Psoas muscle (tissue), 8 donors: ENCODE data around the gene EBLN1. TPM values are rescaled to one million over a fixed set of nuclear protein-coding genes. Genes with fewer than 3 reads are reported as not detected.

ENCODE experiments used
- ATAC-seq, 4 donors: fragments of 200-7000 bp; cut with Tn5 transposase; one replicate each; pipeline ENCODE4 v1.9.1; 2020; ENCODE audit warnings: moderate library complexity in 3 of 4, mild to moderate bottlenecking in 2 of 4
- DNase-seq, 2 donors: peaks; one replicate each; pipeline ENCODE4 v3.0.0-alpha.2; 2020
- H3K27ac ChIP-seq: fragments of 200-600 bp; one replicate; pipeline ENCODE4 v1.8.0; 2022
- H3K27me3 ChIP-seq, 3 donors: fragments of 200-600 bp in 1 of 3; one replicate each; pipeline versions ENCODE4 v1.6.1 to v1.8.0; 2013 to 2022; ENCODE audit warnings: low read length in 2 of 3, mild to moderate bottlenecking in 2 of 3, moderate library complexity in 1 of 3; ENCODE audit not compliant: insufficient read depth in 3 of 3
- H3K36me3 ChIP-seq, 2 donors: fragments of 200-600 bp in 1 of 2; one replicate each; pipeline versions ENCODE4 v1.6.1 to v1.8.0; 2013 to 2022; ENCODE audit warnings: low read depth in 1 of 2, mild to moderate bottlenecking in 1 of 2, moderate library complexity in 1 of 2; ENCODE audit not compliant: insufficient read depth in 1 of 2
- H3K4me1 ChIP-seq: fragments of 200-600 bp; one replicate; pipeline ENCODE4 v1.8.0; 2022
- H3K4me3 ChIP-seq: fragments of 200-600 bp; one replicate; pipeline ENCODE4 v1.8.0; 2022; ENCODE audit warnings: mild to moderate bottlenecking
- H3K9me3 ChIP-seq: fragments of 200-600 bp; one replicate; pipeline ENCODE4 v1.8.0; 2022
- WGBS, 3 donors: extraction: QIAGEN DNeasy Blood & Tissue Kit; methylation state at CpG; one replicate each; pipeline versions ENCODE4 v1.1.6 to v1.1.7; 2013; 5-methylcytosine and 5-hydroxymethylcytosine counted together
- intact Hi-C, 2 donors: fragments of 100-400 bp; cut with DNase I; formaldehyde crosslinking; loops; one replicate each; pipeline versions ENCODE4 v1.11.0 to v1.14.2; 2022
- polyA plus RNA-seq, 3 donors: library from polyadenylated mRNA; stranded (reverse); fragments of 200-250 nt; gene quantifications; one replicate each; pipeline ENCODE4 v1.2.3, GENCODE V29; 2013
- total RNA-seq, 4 donors: library from RNA; stranded (reverse); fragmentation: NEBNext Ultra II Directional in 2 of 4; extraction: Animal tissue kit (Norgen Biotek cat#: 25700) in 2 of 4; gene quantifications; one replicate each; pipeline versions ENCODE4 v1.2.1 to v1.2.4, GENCODE V29; 2021 to 2023
- TF ChIP-seq, protein P1 (sequence below): fragments of 200-600 bp; IDR thresholded peaks from one replicate; pipeline ENCODE4 v1.8.0; 2022; ENCODE audit warnings: antibody characterized with exemption
- donor health status: healthy with polysubstance abuse.
- donor health status: DM: no; HTN: no; CAD: no; lungs with moderate emphysema.
- donor health status: Bipolar disorder and iron deficiency.
- donor health status: healthy.
- donor health status: DM: yes; HTN: yes; CAD: no.
- donor health status: DM: no; HTN: no; CAD: no.
- donor health status: DM: no; HTN: no; CAD: no.
- donor health status: DM: yes; HTN: yes; CAD: no.

The EBLN1 gene
- total and polyA plus RNA-seq, 7 donors = not detected

DNA sequence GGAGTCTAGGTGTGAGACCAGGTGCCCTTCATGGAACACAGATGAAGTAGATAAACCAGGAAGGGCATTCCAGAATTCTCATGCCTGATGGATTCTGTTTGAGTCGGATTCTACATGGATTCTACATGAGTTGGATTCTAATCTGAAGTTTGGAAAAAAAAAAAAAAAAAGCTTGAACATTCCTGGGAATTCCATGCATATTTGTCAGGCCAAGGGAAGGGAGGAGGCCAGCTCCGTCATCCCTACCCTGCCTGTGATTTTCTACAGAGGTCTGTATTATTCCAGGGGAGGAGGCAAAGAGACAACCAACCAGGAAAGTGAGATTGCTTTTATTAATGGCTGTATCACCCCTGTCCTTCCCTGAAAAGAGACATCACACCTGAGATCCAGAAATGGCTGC lies 27.8 kb upstream of the EBLN1 start:
- WGBS, 3 donors = 50 to 71% (median 60%) methylated on average over 2 of the region's 2 CpGs
- no peaks in the 10 kb centered on the region for H3K36me3 ChIP-seq
- ATAC-seq = no peak
- H3K27me3 ChIP-seq = no peaks in the 10 kb centered on the region
- H3K4me3 ChIP-seq = no peak overlapping the region
- DNase-seq = no peak
- TF ChIP-seq, protein P1, sequence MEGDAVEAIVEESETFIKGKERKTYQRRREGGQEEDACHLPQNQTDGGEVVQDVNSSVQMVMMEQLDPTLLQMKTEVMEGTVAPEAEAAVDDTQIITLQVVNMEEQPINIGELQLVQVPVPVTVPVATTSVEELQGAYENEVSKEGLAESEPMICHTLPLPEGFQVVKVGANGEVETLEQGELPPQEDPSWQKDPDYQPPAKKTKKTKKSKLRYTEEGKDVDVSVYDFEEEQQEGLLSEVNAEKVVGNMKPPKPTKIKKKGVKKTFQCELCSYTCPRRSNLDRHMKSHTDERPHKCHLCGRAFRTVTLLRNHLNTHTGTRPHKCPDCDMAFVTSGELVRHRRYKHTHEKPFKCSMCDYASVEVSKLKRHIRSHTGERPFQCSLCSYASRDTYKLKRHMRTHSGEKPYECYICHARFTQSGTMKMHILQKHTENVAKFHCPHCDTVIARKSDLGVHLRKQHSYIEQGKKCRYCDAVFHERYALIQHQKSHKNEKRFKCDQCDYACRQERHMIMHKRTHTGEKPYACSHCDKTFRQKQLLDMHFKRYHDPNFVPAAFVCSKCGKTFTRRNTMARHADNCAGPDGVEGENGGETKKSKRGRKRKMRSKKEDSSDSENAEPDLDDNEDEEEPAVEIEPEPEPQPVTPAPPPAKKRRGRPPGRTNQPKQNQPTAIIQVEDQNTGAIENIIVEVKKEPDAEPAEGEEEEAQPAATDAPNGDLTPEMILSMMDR = no peak
- no peak overlapping the region for H3K27ac ChIP-seq
- H3K9me3 ChIP-seq = no peaks in the 10 kb centered on the region
- H3K4me1 ChIP-seq = peaks cover 1% of the 10 kb centered on the region
- intact Hi-C loops = loop anchor here in 1 of 2 donors (10.0 kb wide), 1 partner anchor 741 kb away; no protein-coding TSS in a partner anchor

DNA sequence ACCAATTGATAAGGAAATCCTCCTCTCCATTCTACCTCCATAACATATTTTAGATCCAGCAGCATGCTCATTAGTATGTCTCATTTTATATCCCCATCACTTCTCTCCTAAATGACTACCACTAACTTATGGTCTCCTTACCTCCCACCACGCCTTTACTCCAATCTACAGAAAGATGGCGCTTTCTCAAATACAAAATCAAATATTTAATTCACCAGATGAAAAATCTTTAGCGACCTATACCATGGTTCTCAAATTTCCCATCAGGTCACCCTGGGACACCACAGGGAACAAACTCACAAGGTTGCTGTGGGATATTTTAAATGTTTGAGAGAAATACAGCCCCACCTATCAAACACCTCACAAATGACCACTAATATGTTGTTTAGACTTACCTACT lies 27.0 kb upstream of the EBLN1 start:
- Histone ChIP-seq H3K4me1 (no peaks in the 10 kb centered on the region), H3K4me3 (no peak overlapping the region), H3K36me3 (no peaks in the 10 kb centered on the region), H3K27me3 (no peaks in the 10 kb centered on the region), H3K9me3 (no peaks in the 10 kb centered on the region), H3K27ac (no peak overlapping the region)
- intact Hi-C loops = loop anchor here in 1 of 2 donors (10.0 kb wide), 1 partner anchor 740 kb away; no protein-coding TSS in a partner anchor
- DNase-seq (no peak), ATAC-seq (no peak)
- TF ChIP-seq, protein P1 = no peak
- WGBS, 3 donors = 79 to 85% (median 80%) methylated on average over 3 of the region's 3 CpGs

DNA sequence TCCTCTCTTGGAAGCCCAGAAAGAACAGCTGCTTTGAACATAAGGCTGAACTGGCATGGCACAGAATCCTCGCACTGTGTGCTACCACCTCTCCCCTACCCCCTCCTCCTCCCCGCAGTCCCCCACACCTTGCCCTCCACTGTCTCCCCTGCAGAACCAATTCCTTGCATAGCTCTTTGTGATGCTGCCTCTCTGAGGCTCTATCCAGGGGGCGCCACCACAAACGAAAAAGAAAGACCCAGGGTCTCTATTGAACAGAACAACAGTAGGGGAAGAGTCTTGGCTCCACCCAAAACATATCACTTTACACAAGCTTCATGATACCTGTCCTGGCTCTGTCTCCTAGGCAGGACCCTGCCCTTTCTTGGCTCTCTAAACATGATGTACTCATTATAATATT lies 26.2 kb upstream of the EBLN1 start:
- Histone ChIP-seq H3K4me3 (no peak overlapping the region), H3K27me3 (no peaks in the 10 kb centered on the region), H3K4me1 (no peaks in the 10 kb centered on the region), H3K27ac (no peak overlapping the region), H3K9me3 (no peaks in the 10 kb centered on the region), H3K36me3 (no peaks in the 10 kb centered on the region)
- DNase-seq = no peak
- no peak for ATAC-seq
- TF ChIP-seq, protein P1 = no peak
- 75 to 77% (median 76%) methylated on average over 4 of the region's 4 CpGs for WGBS, 3 donors
- intact Hi-C loops = loop anchor here in 1 of 2 donors (10.0 kb wide), 1 partner anchor 739 kb away; no protein-coding TSS in a partner anchor

DNA sequence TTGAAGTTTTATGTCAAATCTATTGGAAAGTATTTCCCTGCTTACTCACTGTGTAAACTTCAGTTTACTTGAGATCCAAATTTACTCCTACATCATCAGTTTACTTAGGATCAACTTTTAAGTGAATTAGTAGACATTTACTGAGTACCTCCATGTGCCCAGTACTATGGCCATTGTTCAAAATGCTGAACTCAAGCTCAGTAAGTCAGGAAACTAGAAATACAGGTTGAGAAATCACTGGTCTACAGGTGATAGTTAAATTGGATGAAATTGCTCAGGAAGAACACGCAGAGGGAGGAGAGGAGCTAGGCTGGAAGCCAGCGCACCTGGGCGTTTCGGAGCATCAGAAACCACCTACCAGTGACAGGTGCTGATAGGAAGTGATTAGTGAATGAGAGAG lies 25.5 kb upstream of the EBLN1 start:
- ATAC-seq = no peak
- Histone ChIP-seq H3K9me3 (no peaks in the 10 kb centered on the region), H3K27me3 (no peaks in the 10 kb centered on the region), H3K4me1 (no peaks in the 10 kb centered on the region), H3K36me3 (no peaks in the 10 kb centered on the region), H3K27ac (no peak overlapping the region), H3K4me3 (no peak overlapping the region)
- TF ChIP-seq, protein P1 = no peak
- no peak for DNase-seq
- 89 to 92% (median 91%) methylated on average over 4 of the region's 4 CpGs for WGBS, 3 donors
- intact Hi-C loops = loop anchor here in 1 of 2 donors (10.0 kb wide), 1 partner anchor 739 kb away; no protein-coding TSS in a partner anchor

DNA sequence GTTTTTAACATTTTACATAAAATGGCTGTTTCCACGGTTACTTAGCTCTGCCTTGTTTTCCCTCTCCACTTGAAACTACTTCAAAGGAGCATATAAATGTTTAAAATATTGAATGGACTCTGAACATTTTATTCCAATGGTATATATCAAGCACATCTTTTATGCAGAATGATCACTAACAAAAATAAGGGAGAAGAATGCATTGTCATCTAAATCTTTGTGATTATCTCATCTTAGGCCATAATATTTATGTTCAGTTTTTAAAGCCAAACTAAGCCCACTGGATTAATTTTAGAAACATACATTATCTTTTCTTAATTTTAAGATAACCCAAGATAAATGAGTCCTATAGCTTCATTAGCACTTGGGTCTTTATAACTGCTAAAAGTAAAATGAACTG lies 13.4 kb upstream of the EBLN1 start:
- WGBS, 3 donors = 93 to 95% (median 95%) methylated on average over 1 of the region's 1 CpG
- no peaks in the 10 kb centered on the region for H3K4me1 ChIP-seq
- ATAC-seq = no peak
- H3K36me3 ChIP-seq = no peaks in the 10 kb centered on the region
- no peak overlapping the region for H3K27ac ChIP-seq
- TF ChIP-seq, protein P1 = no peak
- no peaks in the 10 kb centered on the region for H3K27me3 ChIP-seq
- no peak overlapping the region for H3K4me3 ChIP-seq
- H3K9me3 ChIP-seq = no peaks in the 10 kb centered on the region
- DNase-seq = no peak
- intact Hi-C loops = loop anchor here (5.0 kb wide), 2 partner anchors 86 to 224 kb away; partner anchors contain the start of gene COMMD3 (in 1 of the 2)
